GM12878 (cell line): ENCODE data around the gene DTNBP1. TPM values are rescaled to one million over a fixed set of nuclear protein-coding genes. Genes with fewer than 3 reads are reported as not detected.

ENCODE experiments used
- ATAC-seq: fragments of 200-7000 bp; cut with Tn5 transposase; 3 replicates; pipeline ENCODE4 v1.9.1; 2020; ENCODE audit warnings: mild to moderate bottlenecking, moderate library complexity
- BruUV-seq: library from RNA; stranded (reverse); fragments of 400-500 nt; replicated peaks from 2 replicates; lab custom pipeline; 2021; lab: Mats Ljungman, UMichigan
- CTCF ChIA-PET: fragments of 300-600 bp; sonication (Branson Sonifier 250); formaldehyde crosslinking; extraction: SDS; loops from one replicate; lab custom pipeline; 2021; ENCODE audit warnings: inconsistent platforms; lab: Yijun Ruan, JAX
- POLR2A ChIA-PET: fragments of 350-600 bp; formaldehyde crosslinking; extraction: SDS; loops from one replicate; lab custom pipeline; 2021; ENCODE audit warnings: inconsistent platforms; lab: Charles Lee
- RAD21 ChIA-PET: fragments of 300-600 bp; sonication (Branson Sonifier 250); formaldehyde crosslinking; loops from one replicate; lab custom pipeline; 2023; ENCODE audit warnings: antibody characterized with exemption; ENCODE audit not compliant: unreplicated experiment; lab: Charles Lee
- SMC1A ChIA-PET: fragments of 300-600 bp; sonication (Branson Sonifier 250); formaldehyde crosslinking; loops from one replicate; lab custom pipeline; 2023; ENCODE audit not compliant: unreplicated experiment, uncharacterized antibody; lab: Charles Lee
- DNase-seq: peaks from one replicate; pipeline ENCODE4 v3.0.0-alpha.2; 2011; ENCODE audit warnings: low read depth, low spot score
- FAIRE-seq: peaks from 3 replicates; lab custom pipeline; 2011; peaks lifted over from hg19 to GRCh38; lab: Jason Lieb, UNC
- H2AFZ ChIP-seq: 2 replicates; pipeline ENCODE4 v1.6.0; 2011; ENCODE audit warnings: low read depth, low read length, control low read depth; ENCODE audit not compliant: control insufficient read depth
- H3K27ac ChIP-seq: 2 replicates; pipeline ENCODE4 v1.5.1; 2011; ENCODE audit warnings: control low read depth; ENCODE audit not compliant: control insufficient read depth, insufficient read depth
- H3K27me3 ChIP-seq, 2 experiments: replicated peaks in 1 of 2; 2 replicates each; pipeline versions ENCODE4 v1.6.0 to v1.6.1; 2011; ENCODE audit warnings: low read length in 1 of 2; ENCODE audit not compliant: control insufficient read depth in 2 of 2, insufficient read depth in 2 of 2
- H3K36me3 ChIP-seq, 2 experiments: 2 replicates each; pipeline ENCODE4 v1.5.1; 2011; ENCODE audit warnings: low read length in 1 of 2; ENCODE audit not compliant: control insufficient read depth in 2 of 2, insufficient read depth in 2 of 2
- H3K4me1 ChIP-seq: 2 replicates; pipeline ENCODE4 v1.6.1; 2011; ENCODE audit warnings: mild to moderate bottlenecking, low read length, moderate library complexity, mixed read lengths; ENCODE audit not compliant: control insufficient read depth, insufficient read depth
- H3K4me2 ChIP-seq: 2 replicates; pipeline ENCODE4 v1.6.0; 2011; ENCODE audit warnings: control low read depth; ENCODE audit not compliant: control insufficient read depth, insufficient read depth
- H3K4me3 ChIP-seq: fragments of 200-600 bp; sonication (generic); 2 replicates; pipeline ENCODE4 v1.5.1; 2016
- H3K79me2 ChIP-seq: 2 replicates; pipeline ENCODE4 v1.6.0; 2011; ENCODE audit warnings: low read length; ENCODE audit not compliant: control insufficient read depth, insufficient read depth
- H3K9ac ChIP-seq: 2 replicates; pipeline ENCODE4 v1.8.0; 2011; ENCODE audit warnings: low read length, control low read depth, mixed read lengths; ENCODE audit not compliant: control insufficient read depth, insufficient read depth
- H3K9me3 ChIP-seq: replicated peaks from 3 replicates; pipeline ENCODE4 v1.5.1; 2011; ENCODE audit warnings: mild to moderate bottlenecking, low read length; ENCODE audit not compliant: control insufficient read depth, insufficient read depth
- H4K20me1 ChIP-seq: 2 replicates; pipeline ENCODE4 v1.6.0; 2011; ENCODE audit not compliant: control insufficient read depth, insufficient read depth
- EED ChIP-seq: sonication (generic); IDR thresholded peaks from 2 replicates; pipeline ENCODE4 v1.6.1; 2016; ENCODE audit warnings: antibody characterized with exemption, low read depth
- EP300 ChIP-seq, 2 experiments: fragments of 150-350 bp in 1 of 2; IDR thresholded peaks; 2 replicates each; pipeline ENCODE4 v1.6.1; 2011 to 2012; ENCODE audit warnings: low read depth in 2 of 2, low read length in 2 of 2, borderline replicate concordance in 1 of 2, improper control_type of control experiment in 1 of 2, inconsistent platforms in 1 of 2; ENCODE audit not compliant: control insufficient read depth in 1 of 2
- GATAD2B ChIP-seq: fragments of 450-650 bp; conservative IDR thresholded peaks from 2 replicates; pipeline ENCODE4 v1.6.1; 2017; ENCODE audit warnings: low read depth, mild to moderate bottlenecking, moderate library complexity
- JUNB ChIP-seq: IDR thresholded peaks from 2 replicates; pipeline ENCODE4 v1.6.1; 2016; ENCODE audit warnings: antibody characterized with exemption, mild to moderate bottlenecking
- JUND ChIP-seq: IDR thresholded peaks from 2 replicates; pipeline ENCODE4 v1.6.1; 2012; ENCODE audit warnings: low read depth, mild to moderate bottlenecking, low read length, improper control_type of control experiment, moderate library complexity
- NR2F1 ChIP-seq: fragments of 450-650 bp; conservative IDR thresholded peaks from 2 replicates; pipeline ENCODE4 v1.6.1; 2017; ENCODE audit warnings: mild to moderate bottlenecking
- RUNX3 ChIP-seq: IDR thresholded peaks from 2 replicates; pipeline ENCODE4 v1.6.1; 2012; ENCODE audit warnings: low read length, inconsistent platforms
- SMC3 ChIP-seq: IDR thresholded peaks from 2 replicates; pipeline ENCODE4 v1.6.1; 2011; ENCODE audit warnings: low read length, improper control_type of control experiment, borderline replicate concordance
- STAT3 ChIP-seq: IDR thresholded peaks from 2 replicates; pipeline ENCODE4 v1.6.1; 2011; ENCODE audit warnings: low read depth, low read length, improper control_type of control experiment
- YBX1 ChIP-seq: fragments of 450-650 bp; IDR thresholded peaks from 2 replicates; pipeline ENCODE4 v1.6.1; 2016; ENCODE audit warnings: antibody characterized with exemption
- WGBS: methylation state at CpG from one replicate; pipeline ENCODE4 v1.1.6; 2016; ENCODE audit warnings: low lambda C conversion rate; ENCODE audit not compliant: insufficient replicate concordance, insufficient coverage; ENCODE audit errors: missing lambda C conversion rate; 5-methylcytosine and 5-hydroxymethylcytosine counted together
- in situ Hi-C: fragments of 300-500 bp; cut with MboI; formaldehyde crosslinking; loops from 9 replicates; pipeline ENCODE4 v1.14.3; 2018; ENCODE audit warnings: mixed read lengths
- intact Hi-C: fragments of 100-400 bp; cut with micrococcal nuclease; formaldehyde crosslinking; loops from one replicate; pipeline ENCODE4 v1.14.2; 2022; ENCODE audit not compliant: unreplicated experiment
- polyA plus RNA-seq, 11 experiments: library from polyadenylated mRNA; depleted of rRNA in 4 of 11; unstranded in 6 of 11; stranded (reverse) in 5 of 11; fragments of >200 nt; fragmentation: Nextera tagmentation in 4 of 11; fragmentation: Illumina TruSeq in 1 of 11; extraction: Ambion mirVana in 4 of 11; extraction: Trizol in 1 of 11; gene quantifications; 1 replicate in 1 of 11; 2 replicates in 10 of 11; pipeline versions ENCODE4 v1.2.1 to v1.2.3, GENCODE V29; 2011 to 2016; ENCODE audit warnings: inconsistent platforms in 2 of 11, missing spikeins in 2 of 11, low read depth in 1 of 11
- total RNA-seq, 4 experiments: library from RNA; depleted of rRNA in 3 of 4; stranded (reverse); fragments of >200 nt in 3 of 4; fragmentation: Illumina TruSeq in 1 of 4; extraction: Trizol in 1 of 4; gene quantifications; 2 replicates each; pipeline versions ENCODE4 v1.2.1 to v1.2.3, GENCODE V29; 2013 to 2021
- TF ChIP-seq, protein P1 (sequence below): IDR thresholded peaks from 2 replicates; pipeline ENCODE4 v1.6.1; 2012; ENCODE audit warnings: low read depth, low read length, improper control_type of control experiment
- TF ChIP-seq, protein P2 (sequence below): IDR thresholded peaks from 2 replicates; pipeline ENCODE4 v1.6.1; 2011; ENCODE audit warnings: low read depth, low read length, improper control_type of control experiment, borderline replicate concordance

DTNBP1 gene
- total and polyA plus RNA-seq, 10 of the 15 experiments (the other 5 are each of a cell fraction or from before 2014, with no cell fraction given): 7.1 to 40.3 (median 20.1) TPM

DNA sequence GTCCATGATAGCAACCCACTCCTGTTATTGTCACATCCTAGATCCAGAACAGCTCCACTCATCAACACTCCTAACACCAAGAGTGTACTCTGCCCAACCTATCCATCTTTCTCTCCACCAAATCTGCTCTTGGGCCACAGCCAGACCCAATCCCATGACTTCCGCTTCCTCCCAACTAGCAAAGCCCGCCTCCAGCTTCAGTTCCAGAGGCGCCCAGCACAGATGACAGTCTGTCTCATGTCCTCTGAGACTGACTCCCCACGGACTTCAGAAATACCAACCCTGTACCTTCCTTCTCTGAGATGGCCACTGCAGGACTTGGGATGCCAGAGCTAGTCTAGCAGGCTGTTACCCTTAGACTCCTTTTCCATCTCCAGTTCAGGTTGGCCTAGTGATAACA, 48.6 kb downstream of the DTNBP1 start:
- Histone ChIP-seq H3K36me3 (peaks cover 0 to 20% of the 10 kb centered on the region in 2 experiments; a peak in 3 of 4 replicates), H3K4me1 (peaks cover 14% of the 10 kb centered on the region; the same call in 1 of the 2 replicates), H3K9me3 (no peaks in the 10 kb centered on the region; the same call in 1 of the 3 replicates), H3K9ac (no peak overlapping the region), H3K27me3 (no peaks in the 10 kb centered on the region), H3K4me2 (no peak overlapping the region), H3K79me2 (peaks cover 4% of the 10 kb centered on the region), H2AFZ (no peak overlapping the region), H3K4me3 (no peak overlapping the region), H3K27ac (no peak overlapping the region), H4K20me1 (no peaks in the 10 kb centered on the region)
- TF ChIP-seq RUNX3: no peak
- TF ChIP-seq, protein P1, sequence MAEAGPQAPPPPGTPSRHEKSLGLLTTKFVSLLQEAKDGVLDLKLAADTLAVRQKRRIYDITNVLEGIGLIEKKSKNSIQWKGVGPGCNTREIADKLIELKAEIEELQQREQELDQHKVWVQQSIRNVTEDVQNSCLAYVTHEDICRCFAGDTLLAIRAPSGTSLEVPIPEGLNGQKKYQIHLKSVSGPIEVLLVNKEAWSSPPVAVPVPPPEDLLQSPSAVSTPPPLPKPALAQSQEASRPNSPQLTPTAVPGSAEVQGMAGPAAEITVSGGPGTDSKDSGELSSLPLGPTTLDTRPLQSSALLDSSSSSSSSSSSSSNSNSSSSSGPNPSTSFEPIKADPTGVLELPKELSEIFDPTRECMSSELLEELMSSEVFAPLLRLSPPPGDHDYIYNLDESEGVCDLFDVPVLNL: no peak
- no peak for TF ChIP-seq EP300 (IDR thresholded peaks at IDR 0.05; ENCODE audit: borderline replicate concordance in 1 of 2, control insufficient read depth in 1 of 2, low read depth in 2 of 2, low read length in 2 of 2)
- no peak for TF ChIP-seq EED
- no peak for TF ChIP-seq STAT3
- no peak for TF ChIP-seq JUND
- TF ChIP-seq GATAD2B: no peak
- TF ChIP-seq, protein P2, sequence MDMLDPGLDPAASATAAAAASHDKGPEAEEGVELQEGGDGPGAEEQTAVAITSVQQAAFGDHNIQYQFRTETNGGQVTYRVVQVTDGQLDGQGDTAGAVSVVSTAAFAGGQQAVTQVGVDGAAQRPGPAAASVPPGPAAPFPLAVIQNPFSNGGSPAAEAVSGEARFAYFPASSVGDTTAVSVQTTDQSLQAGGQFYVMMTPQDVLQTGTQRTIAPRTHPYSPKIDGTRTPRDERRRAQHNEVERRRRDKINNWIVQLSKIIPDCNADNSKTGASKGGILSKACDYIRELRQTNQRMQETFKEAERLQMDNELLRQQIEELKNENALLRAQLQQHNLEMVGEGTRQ: no peak
- no peak for TF ChIP-seq JUNB
- TF ChIP-seq NR2F1: no peak
- TF ChIP-seq SMC3: no peak
- TF ChIP-seq YBX1: no peak
- no peak for DNase-seq
- ChIA-PET POLR2A (interaction anchor here (0.8 kb wide), 1 partner anchor 11 kb away, joined by 3 read pairs; no protein-coding TSS in a partner anchor), CTCF (interaction anchor here (1.7 to 2.8 kb wide), 3 partner anchors 8 to 79 kb away, joined by 5 to 23 read pairs (median 11); no protein-coding TSS in a partner anchor), SMC1A (interaction anchor here (0.6 to 14.3 kb wide), 8 partner anchors 7 to 579 kb away, joined by 3 to 165 read pairs (median 4); no protein-coding TSS in a partner anchor), RAD21 (interaction anchor here (0.9 to 2.3 kb wide), 6 partner anchors 9 to 288 kb away, joined by 3 to 6 read pairs (median 3); no protein-coding TSS in a partner anchor)
- no peak for ATAC-seq
- 98% methylated on average over 4 of the region's 4 CpGs for WGBS
- intact Hi-C loops: no loop called here
- BruUV-seq: no TSS peak
- in situ Hi-C loops: loop anchor here (25.0 kb wide), 1 partner anchor 1402 kb away; no protein-coding TSS in a partner anchor
- no peak for FAIRE-seq
